Colon (tissue), 2 donors: ENCODE measurements around the gene ENTPD6.
"Not testable (repeated sequence)": the region's sequence is repeated elsewhere in the genome, so short reads cannot be mapped to it uniquely, and the experiment has no call there.

ENCODE experiments used
- FAIRE-seq: peaks from 2 replicates; lab custom pipeline; 2012; peaks lifted over from hg19 to GRCh38; lab: Jason Lieb, UNC
- donor health status: control.
- donor health status: control.

The ENTPD6 gene

DNA sequence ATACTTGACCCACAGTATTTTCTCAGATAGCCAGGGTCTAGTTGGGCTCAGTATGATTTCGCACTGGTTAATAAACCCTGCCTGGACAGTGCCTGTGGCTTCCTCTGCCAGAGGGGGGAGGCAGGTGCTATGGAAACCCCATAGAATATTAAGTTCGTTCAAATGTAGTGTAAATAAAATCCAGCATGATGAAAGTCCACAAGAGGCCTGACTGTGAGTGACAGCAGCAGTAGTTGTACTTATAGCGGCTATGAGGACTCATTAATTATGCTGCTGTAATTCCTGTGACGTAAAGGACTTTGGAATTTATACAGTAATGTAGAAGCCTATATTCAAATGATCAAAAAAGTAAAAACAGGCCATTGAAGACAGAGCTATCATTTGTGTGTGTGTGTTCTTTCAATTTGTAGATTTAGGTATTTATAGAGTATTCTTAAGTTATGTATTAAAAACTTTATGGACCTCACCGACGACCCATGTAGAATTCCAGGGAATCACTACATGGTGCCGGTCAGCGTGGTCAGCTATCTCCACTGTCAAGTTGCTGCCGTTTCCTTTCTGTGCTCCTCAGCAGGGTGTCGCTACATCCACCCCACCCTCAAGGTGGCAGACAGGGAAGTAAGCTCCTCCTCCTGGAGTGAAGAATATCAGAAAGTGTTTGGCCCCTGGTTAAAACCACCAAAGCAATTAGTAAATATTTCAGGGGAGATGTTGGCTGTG lies 62.4 kb downstream of the ENTPD6 start:
- no peak for FAIRE-seq

DNA sequence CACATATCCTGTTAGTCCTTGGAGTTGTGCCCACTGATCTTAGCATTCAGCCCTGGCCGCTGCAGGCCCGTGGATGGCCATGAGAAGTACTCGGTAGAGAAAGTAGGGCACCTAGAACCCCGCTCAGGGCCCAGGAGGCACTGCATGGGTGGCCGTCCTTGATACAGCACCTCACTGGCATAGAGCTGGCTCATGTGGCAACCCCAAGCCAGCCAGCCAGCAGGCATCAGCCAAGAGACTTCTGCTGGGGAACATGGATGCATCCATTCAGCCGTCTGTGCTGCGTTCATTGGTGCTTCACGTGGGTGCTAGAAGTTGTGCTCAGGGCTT lies 62.9 kb downstream of the ENTPD6 start:
- FAIRE-seq: no peak

GRCh38 chr20:25258828-25259227 lies 63.3 kb downstream of the ENTPD6 start:
- FAIRE-seq: no peak

DNA sequence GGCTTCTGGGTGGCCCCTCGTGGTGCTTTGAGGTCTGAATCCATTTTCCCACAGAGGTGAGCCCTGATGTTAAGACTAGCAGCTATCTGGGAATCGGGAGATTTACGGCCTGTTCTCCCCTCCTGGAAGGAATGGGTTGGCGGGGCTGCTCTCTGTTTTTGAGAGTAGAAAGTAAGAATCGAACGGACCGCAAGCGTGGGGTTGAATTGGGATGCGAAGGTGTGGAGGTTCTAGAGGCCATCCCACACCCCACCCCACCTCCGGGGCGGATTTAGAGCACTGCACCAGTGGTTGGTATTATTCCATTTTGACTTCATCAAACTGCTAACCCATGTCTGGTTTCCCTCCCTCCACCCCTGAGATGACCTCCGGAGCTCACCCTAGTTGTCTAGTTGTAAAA lies 63.8 kb downstream of the ENTPD6 start:
- no peak for FAIRE-seq

- FAIRE-seq: no peak
Observed at GRCh38 chr20:25259788-25260254, 64.3 kb downstream of the ENTPD6 start.

- FAIRE-seq: not testable (repeated sequence)
Observed at GRCh38 chr20:25260770-25261437, 65.4 kb downstream of the ENTPD6 start.

GRCh38 chr20:25269057-25269832 lies 73.7 kb downstream of the ENTPD6 start:
- FAIRE-seq: no peak

DNA sequence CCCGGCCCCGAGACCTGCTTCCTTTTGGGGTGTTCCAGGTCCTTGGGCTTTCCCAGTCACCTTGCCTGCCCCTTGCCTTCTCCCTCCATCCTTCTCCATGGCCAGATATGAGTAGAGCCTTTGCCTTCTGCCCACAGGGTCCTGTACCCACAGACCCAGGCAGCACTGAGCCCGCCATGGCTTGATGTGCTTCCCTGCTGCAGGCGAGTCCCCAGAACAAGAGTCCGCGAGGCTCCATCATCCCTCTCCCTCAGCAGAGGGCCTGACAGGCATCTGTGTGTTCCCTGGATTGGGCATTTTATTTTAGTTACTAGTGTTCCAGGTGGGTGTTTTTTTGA lies 74.3 kb downstream of the ENTPD6 start:
- FAIRE-seq: no peak

DNA sequence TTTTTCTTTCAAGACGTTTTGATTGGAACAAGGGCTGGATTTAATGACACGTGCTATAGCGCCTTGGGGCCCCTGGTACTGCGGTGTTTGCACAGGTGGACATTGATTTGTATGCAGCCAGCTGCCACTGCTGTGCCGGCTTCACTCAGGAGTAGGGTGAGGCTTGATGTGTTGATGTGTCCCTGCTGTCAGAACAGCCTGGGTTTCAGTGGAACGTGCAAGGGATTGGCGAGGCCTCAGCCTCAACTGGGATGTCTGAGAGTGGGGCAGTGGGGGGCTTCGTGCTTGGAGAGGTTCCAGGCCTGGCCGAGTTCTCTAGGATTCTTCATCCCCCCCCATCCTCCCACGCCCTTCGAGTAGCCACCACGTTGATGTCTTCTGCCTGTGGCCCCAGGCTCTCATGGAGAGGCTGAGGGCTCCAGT lies 75.3 kb downstream of the ENTPD6 start:
- FAIRE-seq: no peak

DNA sequence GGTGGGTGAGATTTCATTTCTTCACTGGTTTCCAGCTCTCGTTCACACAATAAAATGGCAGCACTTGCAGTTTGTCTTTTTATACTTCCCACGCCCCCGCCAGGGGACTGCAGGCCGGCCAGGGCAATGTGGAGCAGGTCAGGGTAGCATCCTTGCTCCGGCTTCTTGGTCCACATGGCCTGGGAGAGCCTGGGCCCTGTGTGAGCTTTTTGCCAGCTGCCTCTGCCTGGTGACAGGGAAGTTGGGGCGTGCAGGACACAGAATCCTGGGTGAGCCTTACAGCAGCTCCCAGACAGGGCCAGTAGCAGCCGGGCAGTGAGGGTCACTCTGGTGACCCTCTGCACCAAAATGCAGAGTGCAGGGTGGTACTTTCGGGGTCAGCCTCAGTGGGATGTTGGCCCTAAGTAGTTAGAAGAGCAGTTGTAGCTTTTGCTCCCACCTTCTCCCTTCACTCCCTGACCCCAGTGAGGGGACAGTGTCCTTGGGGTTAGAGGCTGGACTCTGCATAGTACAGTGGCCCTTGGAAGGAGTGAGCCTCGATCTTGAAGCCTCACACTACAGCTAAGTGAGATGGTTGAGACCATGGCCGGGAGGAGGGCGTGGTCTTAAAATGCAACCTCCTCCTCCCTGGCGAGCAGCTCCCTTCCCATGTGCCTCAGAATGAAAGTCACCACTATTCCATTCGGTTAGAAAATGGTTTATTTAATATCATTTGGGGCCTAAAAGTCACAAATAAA lies 76.1 kb downstream of the ENTPD6 start:
- FAIRE-seq: no peak

DNA sequence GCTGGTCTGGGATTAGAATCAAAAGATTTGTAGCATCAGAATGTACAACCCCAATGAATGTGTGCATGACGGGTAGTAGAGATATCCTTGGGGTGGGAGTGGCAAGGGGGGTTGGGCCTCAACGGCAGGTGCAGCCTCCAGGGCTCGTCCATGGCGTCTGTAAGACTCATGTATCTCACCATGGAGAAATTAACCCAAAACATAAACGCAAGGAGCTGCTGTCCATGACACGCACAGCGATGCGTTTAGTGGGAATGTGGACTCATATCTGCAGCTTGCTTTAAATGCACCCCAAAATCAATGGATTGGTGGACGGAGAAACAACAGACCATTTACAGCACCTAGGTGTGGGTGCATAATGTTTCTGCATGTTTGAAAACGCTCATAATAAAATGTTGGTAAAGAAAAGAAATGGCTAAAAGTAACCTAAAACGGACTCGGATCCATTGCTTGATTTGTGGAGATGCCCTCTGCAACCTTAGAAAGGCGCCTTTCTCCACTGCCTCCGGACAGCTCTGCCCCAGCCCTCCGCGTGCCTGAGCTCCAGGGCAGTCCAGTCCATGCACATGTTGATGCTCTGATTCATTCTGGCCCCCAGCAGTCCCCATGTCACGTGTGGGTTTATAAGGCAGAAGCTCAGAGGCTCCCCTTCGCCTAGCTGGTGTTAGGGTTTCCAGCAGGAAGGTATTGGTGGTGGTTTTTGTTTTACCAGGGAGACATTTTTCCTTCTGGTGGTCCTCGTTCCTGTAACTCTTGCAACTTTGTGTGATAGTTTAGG lies 76.9 kb downstream of the ENTPD6 start:
- FAIRE-seq: no peak

DNA sequence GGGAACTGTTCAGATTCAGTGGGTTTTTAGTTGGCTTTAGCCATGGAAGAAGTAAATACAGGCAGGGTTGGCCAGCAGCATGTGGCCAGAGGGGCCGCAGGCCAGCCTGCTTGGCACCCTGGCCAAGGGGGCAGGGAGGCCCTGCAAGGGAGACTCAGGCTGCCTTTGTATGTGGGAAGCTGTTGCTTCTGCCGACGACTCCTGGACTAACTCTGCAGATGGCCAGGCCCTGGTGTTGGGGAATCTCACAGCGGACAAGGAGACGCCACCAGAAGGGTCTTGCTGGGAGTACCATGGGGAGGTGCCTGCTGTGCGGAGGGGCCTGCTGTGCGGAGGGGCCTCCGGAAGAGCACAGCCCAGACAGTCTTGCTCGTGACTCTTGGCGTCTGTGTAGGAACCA lies 77.5 kb downstream of the ENTPD6 start:
- no peak for FAIRE-seq

DNA sequence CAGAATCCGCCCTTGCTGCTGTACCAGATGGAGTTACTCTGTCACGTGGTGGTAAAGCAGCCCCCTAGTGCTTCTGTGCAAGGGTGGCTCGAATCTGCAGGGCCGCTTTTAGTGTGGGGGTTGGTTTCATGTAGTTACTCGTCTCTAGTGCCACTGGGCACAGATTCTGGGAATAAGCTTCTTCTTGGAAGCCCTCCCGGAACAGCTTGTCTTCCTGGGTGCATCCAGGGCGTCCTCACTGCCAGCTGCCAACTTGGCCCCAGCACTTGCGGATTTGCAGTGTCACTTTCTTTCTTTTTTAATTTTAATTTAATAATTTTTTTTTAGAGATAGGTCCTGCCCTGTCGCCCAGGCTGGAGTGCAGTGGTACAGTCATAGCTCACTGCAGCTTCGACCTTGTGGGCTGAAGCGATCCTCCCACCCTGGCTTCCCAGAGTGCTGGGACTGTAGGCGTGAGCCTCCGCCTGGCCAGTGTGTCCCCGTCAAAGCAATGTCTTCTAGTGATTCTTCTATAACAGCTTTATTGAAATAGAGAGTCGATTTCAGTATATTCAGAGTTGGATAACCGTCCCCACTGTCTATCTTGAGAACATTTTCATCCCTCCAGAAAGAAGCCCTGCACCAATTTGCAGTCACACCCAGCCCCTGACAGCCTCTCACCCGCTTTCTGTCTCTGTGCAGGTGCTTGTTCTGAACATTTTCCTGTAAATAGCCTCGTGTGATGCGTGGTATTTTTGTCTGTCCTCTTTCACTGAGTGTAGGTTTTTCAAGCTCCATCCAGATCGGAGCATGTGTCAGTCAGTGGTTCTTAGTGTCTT lies 78.2 kb downstream of the ENTPD6 start:
- no peak for FAIRE-seq

DNA sequence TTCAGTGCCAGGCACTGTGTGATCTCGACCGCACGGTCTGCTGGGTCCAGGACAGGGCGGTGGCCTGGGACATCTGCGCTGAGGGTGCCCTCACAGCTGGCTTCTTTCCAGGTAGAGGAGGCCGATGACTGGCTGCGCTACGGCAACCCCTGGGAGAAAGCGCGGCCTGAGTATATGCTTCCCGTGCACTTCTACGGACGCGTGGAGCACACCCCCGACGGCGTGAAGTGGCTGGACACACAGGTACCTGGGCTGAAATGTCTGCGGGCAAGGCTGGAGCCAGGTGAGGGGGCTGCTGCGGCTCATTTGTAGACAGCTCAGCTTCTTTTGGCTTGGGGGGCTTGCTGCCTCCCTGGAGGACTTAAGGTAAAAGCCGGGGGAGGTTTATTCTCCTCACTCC lies 79.0 kb downstream of the ENTPD6 start:
- FAIRE-seq: no peak

- no peak for FAIRE-seq
Observed at GRCh38 chr20:25274891-25275812, 79.6 kb downstream of the ENTPD6 start.

DNA sequence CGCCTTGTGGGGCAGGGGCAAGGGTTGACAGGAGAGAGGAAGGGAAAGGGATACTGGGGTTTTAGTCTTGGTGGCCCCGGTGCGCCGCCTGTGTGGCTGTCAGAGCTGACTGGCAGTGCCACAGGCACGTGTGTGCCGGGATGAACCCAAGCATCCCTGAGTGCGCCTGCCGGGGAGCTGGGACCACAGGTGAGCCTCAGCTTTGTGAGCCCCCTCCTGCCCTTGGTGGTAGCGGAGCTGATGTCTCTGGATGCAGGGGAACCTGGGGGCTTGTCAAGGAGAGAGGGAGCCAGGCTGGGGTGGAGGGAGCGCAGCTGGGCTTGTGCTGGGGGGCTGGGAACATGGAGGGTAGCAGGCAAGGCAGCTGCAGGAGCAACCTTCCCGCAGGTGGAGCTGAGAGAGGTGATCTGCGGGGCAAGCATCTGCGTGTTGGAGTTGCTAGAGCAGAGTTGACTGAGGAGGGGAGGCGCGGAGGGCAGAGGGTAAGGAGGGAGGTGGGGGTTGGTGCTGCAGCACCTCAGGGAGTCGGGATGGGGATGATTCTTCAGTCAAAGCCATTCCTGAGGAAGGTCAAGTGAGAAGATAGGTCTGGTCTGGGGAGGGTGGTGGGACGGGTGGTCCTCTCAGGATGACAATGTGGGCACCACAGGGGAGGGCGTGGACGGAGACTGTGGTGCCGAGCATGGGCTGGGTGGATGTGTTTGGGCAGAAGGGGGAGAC lies 80.5 kb downstream of the ENTPD6 start:
- no peak for FAIRE-seq
